ENCODE data around the gene KLF11. TPM values are rescaled to one million over a fixed set of nuclear protein-coding genes. Genes with fewer than 3 reads are reported as not detected.

Gene KLF11
- total and polyA plus RNA-seq, 9 of the 15 experiments (the other 6 are each of a cell fraction or from before 2014, with no cell fraction given) = 2.1 to 13.4 (median 6.5) TPM

- H3K4me1 ChIP-seq (replicated peaks in 1 of 2; ENCODE audit: control insufficient read depth in 2 of 2, insufficient read depth in 2 of 2, low read length in 2 of 2) = peaks cover 8 to 9% of the 10 kb centered on the region in 2 experiments; a peak in 4 of 5 replicates
- POLR2A ChIA-PET = interaction anchor here (0.6 to 2.7 kb wide), 8 partner anchors 8 to 396 kb away, joined by 3 to 10 read pairs (median 3); no protein-coding TSS in a partner anchor
- CTCF ChIA-PET (ENCODE audit: low intra/inter-chr PET ratio) = no interaction called here
- intact Hi-C loops (cut with micrococcal nuclease) = no loop called here
- H3K4me3 ChIP-seq = no peak overlapping the region
- no peaks in the 10 kb centered on the region for H3K9me1 ChIP-seq (ENCODE audit: control insufficient read depth, insufficient read depth, low read length)
- ATAC-seq (peak; percentile 66), DNase-seq (ENCODE audit: extremely low read depth in 1 of 4, low spot score in 3 of 4) (peak in 3 of 4 experiments; percentile 50 to 71 (median 66)), FAIRE-seq (no peak)
- no peaks in the 10 kb centered on the region for H4K20me1 ChIP-seq (replicated peaks; ENCODE audit: control insufficient read depth, insufficient read depth, low read length)
- H3K27me3 ChIP-seq (ENCODE audit: control insufficient read depth in 2 of 2, insufficient read depth in 2 of 2, low read length in 2 of 2) = no peaks in the 10 kb centered on the region
- no peaks in the 10 kb centered on the region; the same call in 2 of the 3 replicates for H3K36me3 ChIP-seq (ENCODE audit: control insufficient read depth, insufficient read depth, low read length)
- in situ Hi-C loops (cut with MboI) = no loop called here
- H3K4me2 ChIP-seq (ENCODE audit: insufficient read depth, low read length) = peak overlapping the region; percentile 24; the same call in 1 of the 2 replicates
- H3K9me3 ChIP-seq (replicated peaks; ENCODE audit: control insufficient read depth, insufficient read depth, low read depth, low read length) = no peaks in the 10 kb centered on the region
- no TSS peak for BruUV-seq (replicated peaks)
- H3K79me2 ChIP-seq (ENCODE audit: control insufficient read depth, insufficient read depth, low read length) = no peaks in the 10 kb centered on the region
- H3K9ac ChIP-seq (ENCODE audit: insufficient read depth in 1 of 2, low read depth in 2 of 2, low read length in 2 of 2) = peak overlapping the region in 1 of 2 experiments; percentile 87; a peak in 2 of 4 replicates
- 30% methylated on average over 6 of the region's 6 CpGs for WGBS (ENCODE audit: insufficient coverage, low coverage, missing lambda C conversion rate)
- peak overlapping the region; percentile 85 for H2AFZ ChIP-seq (ENCODE audit: low read depth, low read length)
- no peak overlapping the region; the same call in 2 of the 3 replicates for H3K27ac ChIP-seq (ENCODE audit: extremely low read depth, low read depth, low read length)
- TF ChIP-seq NCOA4 (IDR thresholded peaks at IDR 0.05; ENCODE audit: partially characterized antibody) (no peak), FOXO4 (CRISPR knock-in tag; IDR thresholded peaks at IDR 0.05) (no peak), ARID4B (CRISPR knock-in tag; IDR thresholded peaks at IDR 0.05) (no peak), BCL6 (CRISPR knock-in tag; IDR thresholded peaks at IDR 0.05) (no peak), TCF7 (IDR thresholded peaks at IDR 0.05; ENCODE audit: borderline replicate concordance) (no peak), MAFG (tag; conservative IDR thresholded peaks at IDR 0.05) (0 out of 2 replicates have a peak, but pooled peaks have one; percentile 7), CREB3 (tag; conservative IDR thresholded peaks at IDR 0.05; ENCODE audit: low read depth) (0 out of 2 replicates have a peak, but pooled peaks have one; percentile 66), ZNF511 (CRISPR knock-in tag; IDR thresholded peaks at IDR 0.05) (no peak), ZNF239 (CRISPR knock-in tag; IDR thresholded peaks at IDR 0.05) (no peak), TFE3 (CRISPR knock-in tag; IDR thresholded peaks at IDR 0.05) (no peak), NFIC (IDR thresholded peaks at IDR 0.05) (peak; percentile 81), ZNF589 (CRISPR knock-in tag; IDR thresholded peaks at IDR 0.05; ENCODE audit: low read depth) (no peak), ARID2 (IDR thresholded peaks at IDR 0.05) (no peak), TAF9B (IDR thresholded peaks at IDR 0.05; ENCODE audit: partially characterized antibody) (no peak)
These were observed 59.8 kb downstream of the KLF11 start for GRCh38 chr2:10103179-10103578.
